ENCODE measurements around the gene ALPL. TPM values are rescaled to one million over a fixed set of nuclear protein-coding genes. Genes with fewer than 3 reads are reported as not detected.

The ALPL gene
- total RNA-seq, 1 donor from 2014 or later, result 1.0 TPM

Other genes with a start within 250 kb of the ALPL start
- gene ECE1, start 219.0 kb upstream of the ALPL start, total RNA-seq, result 25.6 TPM
- gene NBPF3, start 69.3 kb upstream of the ALPL start, total RNA-seq, result 5.7 TPM
- 1.0 TPM for gene RAP1GAP, start 159.9 kb downstream of the ALPL start, total RNA-seq

Data from skeletal muscle tissue (tissue), 1 donor.